HG03175 (cell line): Measurements from ENCODE around the gene LARP6.
"Not testable (repeated sequence)": the region's sequence is repeated elsewhere in the genome, so short reads cannot be mapped to it uniquely, and the experiment has no call there.

Source experiments
- ATAC-seq: cut with Tn5 transposase; IDR thresholded peaks from one replicate; pipeline ENCODE4 v1.9.1; 2021; ENCODE audit warnings: mild to moderate bottlenecking, moderate library complexity; ENCODE audit not compliant: unreplicated experiment

Gene LARP6

DNA sequence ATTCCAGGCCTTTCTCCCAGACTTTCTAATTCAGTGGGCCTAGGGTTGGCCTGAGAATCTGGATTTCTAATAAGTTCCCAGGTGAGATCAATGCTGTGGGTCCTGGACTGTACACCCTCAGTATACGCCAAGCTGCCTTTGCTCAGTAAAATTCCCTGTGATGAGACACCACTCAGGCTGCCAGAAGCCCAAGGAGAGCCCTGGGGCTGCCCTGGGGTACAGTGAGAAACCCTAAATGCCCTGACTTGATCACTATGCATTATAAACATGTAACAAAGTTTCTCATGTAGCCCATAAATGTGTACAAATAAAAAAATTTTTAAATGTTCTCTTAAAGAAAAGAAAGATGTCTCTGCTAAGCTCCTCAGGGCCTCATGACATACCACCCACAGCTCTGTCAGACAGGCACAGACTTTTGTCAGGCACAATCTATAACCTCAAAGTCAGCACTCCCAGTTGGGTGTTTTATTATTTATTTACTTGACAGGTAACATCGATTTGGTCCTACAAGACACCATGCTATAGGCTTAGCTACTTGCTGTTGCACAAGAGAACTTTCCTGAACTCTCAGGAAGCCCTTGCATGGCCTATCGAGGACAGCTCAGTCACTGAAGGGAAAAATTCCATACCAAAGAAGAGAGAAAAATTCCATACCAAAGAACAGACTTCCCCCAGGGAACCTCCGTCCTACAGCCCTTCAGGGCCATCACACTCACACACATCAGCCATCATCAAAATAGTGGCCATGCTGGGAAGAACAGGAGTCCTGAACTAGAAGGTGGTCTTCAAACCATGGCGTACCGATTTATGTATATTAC is 22.7 kb downstream of the LARP6 start:
- ATAC-seq, result no peak

DNA sequence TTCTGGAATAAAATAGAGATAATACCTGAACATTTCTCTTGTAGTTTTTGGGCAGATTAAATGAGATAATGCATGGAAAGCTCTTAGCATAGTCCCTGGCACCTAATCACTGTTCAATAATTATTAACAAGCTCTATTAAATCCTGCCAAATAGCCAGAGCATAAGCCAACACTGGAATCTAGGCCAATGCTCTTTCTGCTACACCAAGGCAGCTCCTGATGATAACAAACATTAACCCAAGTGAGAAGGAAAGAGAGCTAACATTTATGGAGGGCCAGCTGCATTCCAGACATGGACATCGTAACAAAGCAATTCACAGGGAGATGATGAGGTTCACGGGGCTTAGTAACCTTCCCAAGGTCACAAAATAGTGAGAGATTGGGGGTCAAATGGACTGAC is 23.3 kb downstream of the LARP6 start:
- no peak for ATAC-seq

GRCh38 chr15:70829371-70830166 is 24.4 kb downstream of the LARP6 start:
- ATAC-seq, result no peak

- no peak for ATAC-seq
Observed at GRCh38 chr15:70827721-70828120, 26.2 kb downstream of the LARP6 start.

- ATAC-seq, result no peak
Observed at GRCh38 chr15:70826634-70827033, 27.3 kb downstream of the LARP6 start.

DNA sequence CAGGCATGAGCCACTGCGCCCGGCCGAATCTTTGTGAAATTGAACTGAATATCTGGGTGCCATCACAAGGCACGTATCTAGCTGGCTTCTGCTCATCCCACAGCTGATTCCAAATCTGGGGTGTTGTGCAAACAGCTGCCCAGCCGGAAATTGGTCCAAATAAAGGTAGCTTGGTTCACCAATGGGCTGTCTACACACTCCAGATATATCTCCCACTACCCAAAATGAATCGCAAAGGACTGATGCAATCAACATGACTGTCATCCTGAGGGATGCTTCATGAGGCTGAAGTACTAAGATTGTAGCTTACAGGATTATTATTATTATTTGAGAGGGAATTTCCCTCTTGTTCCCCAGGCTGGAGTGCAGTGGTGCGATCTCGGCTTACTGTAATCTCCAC is 28.1 kb downstream of the LARP6 start:
- ATAC-seq, result no peak

GRCh38 chr15:70823196-70823595 is 30.8 kb downstream of the LARP6 start:
- no peak for ATAC-seq

GRCh38 chr15:70820214-70820613 is 33.7 kb downstream of the LARP6 start:
- no peak for ATAC-seq

- ATAC-seq, result no peak
Observed at GRCh38 chr15:70818580-70818979, 35.4 kb downstream of the LARP6 start.

DNA sequence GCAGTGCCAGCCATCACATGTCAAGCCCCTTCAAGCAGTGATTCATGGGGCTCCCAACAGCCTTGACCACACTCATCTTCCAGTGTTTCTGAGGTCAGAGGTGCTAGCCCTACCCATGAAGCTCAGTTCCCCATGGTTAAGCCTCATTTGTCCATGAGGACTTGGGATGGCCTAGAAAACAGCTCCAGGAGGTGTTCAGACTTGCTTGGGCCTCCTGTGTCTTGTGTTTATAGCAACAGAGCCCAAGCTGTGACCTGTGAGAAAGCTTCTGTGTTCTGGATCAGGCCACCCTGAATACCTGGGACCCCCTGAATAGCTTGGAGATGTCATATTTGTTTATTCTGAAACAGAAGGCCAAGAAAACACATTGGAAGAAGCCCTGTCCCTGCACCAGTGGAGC is 36.7 kb downstream of the LARP6 start:
- no peak for ATAC-seq

GRCh38 chr15:70815604-70816003 is 38.4 kb downstream of the LARP6 start:
- no peak for ATAC-seq

- not testable (repeated sequence) for ATAC-seq
Observed at GRCh38 chr15:70815011-70815410, 38.9 kb downstream of the LARP6 start.

- no peak for ATAC-seq
Observed at GRCh38 chr15:70812827-70813364, 41.1 kb downstream of the LARP6 start.

GRCh38 chr15:70810916-70811578 is 42.9 kb downstream of the LARP6 start:
- ATAC-seq, result no peak

DNA sequence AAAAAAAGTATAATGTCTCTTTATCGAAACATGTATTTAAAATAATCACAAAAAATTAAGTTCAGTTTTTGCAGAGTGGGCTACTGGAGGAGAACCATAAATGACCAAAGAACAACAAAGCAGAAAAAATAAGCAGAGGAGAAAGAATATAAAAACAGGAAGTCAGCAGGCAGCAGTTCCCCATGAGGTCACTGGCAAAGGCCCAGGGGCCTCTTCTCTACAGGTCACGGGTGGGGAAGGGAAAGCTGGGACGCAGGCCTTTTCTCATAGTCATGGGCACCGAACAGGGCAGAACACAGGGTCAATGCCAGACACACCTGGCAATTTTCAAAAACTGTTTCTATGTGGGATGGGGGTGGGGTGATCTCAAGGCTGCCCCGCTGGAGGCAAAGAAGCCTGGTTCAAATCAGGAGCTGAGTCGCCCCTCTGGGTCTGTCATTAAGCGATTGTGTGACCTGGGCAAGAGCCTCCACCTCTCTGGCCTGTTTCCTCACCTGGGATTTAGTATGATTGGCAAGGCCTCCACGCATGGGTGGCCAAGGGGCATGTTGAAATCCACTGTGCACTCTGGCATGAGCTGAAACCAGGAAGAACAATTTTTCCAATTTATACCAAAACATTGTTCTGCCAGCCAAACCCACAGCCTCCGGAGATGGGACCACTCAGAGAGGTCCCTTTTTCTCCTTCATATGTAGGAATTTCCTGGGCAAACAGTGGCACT is 46.8 kb downstream of the LARP6 start:
- ATAC-seq, result no peak

DNA sequence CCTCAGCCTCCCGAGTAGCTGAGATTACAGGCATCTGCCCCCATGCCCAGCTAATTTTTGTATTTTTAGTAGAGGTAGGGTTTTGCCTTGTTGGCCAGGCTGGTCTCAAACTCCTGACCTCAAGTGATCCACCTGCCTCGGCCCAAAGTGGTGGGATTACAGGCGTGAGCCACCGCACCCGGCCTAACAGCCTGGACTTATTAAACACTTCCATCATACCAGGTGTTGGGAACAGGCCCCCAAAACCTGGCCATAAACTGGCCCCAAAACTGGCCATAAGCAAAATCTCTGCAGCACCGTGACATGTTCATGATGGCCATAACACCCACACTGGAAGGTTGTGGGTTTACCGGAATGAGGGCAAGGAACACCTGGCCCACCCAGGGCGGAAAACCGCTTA is 49.6 kb downstream of the LARP6 start:
- not testable (repeated sequence) for ATAC-seq

GRCh38 chr15:70802629-70803028 is 51.3 kb downstream of the LARP6 start:
- ATAC-seq, result no peak

DNA sequence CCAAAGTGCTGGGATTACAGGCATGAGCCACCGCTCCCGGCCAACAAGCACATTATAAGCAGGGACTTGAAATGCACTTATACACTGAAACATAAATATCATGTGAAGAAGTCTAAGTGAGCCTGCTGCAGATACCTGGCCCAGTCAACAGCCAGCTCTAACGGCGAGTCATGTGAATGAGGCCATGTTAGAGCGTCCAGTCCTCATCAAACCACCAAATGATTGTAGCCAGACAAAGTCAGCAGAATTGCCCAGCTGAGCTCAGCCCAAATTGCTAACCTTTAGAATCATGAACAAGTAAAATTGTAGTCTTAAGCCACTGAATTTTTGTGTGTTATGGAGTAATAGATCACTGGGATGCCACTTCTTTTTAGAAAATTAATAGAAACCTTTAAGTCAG is 52.8 kb downstream of the LARP6 start:
- ATAC-seq, result no peak

DNA sequence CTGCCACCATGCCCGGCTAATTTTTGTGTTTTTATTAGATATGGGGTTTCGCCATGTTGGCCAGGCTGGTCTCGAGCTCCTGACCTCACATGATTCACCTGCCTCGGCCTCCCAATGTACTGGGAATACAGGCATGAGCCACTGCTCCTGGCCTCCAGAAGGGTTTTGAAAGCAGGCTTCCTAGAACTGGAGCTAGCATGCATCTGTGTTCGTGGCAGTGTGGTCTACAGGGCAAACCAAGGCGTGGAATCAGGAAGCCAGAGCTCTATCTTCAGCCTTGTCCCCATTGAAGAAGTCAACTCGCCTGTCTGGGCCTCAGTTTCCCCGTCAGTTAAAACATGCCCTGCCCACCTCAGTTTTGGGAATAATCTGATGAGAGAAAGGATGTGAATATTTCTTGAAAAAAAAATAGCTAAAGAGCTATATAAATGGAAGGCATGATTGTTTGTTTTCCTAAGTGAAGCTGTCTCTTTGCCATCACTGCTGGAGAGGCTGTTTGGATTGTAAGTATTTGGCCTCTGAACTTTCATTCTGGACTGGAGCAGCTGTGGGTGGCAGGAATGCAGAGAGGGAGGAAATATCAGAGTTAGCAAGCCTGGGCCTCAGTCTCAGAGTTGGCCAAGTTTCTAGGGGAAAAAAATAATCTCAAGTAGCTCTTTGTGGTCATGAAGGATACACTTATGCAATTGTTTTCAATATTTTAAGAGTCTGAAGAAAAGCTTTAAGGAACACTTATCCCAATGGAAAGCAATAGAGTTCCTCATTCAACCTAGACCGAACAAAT is 54.1 kb downstream of the LARP6 start:
- no peak for ATAC-seq

DNA sequence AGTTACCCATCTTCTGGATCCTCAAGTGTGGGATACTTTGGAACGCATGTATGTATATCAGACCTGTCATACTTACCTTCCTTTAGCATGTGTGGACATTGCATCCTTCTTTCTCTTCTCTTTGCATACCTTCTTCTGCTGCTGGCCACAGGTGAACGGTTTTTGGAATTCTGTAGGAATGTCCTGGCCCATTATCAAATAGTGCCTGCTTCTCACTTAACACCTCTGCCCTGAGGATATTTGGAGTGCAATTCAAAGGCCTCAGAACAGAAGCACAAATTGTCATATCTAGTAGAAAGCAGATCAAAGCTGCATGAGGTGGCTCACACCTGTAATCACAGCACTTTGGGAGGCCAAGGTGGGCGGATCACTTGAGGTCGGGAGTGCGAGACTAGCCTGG is 56.5 kb downstream of the LARP6 start:
- ATAC-seq, result no peak
